Keratinocyte (primary cell): ENCODE measurements around the gene BMP8B. TPM values are rescaled to one million over a fixed set of nuclear protein-coding genes. Genes with fewer than 3 reads are reported as not detected.

Source experiments
- DNase-seq: peaks from one replicate; pipeline ENCODE4 v3.0.0-alpha.2; 2011; ENCODE audit warnings: low read depth, missing footprints, low spot score
- FAIRE-seq: peaks from 2 replicates; lab custom pipeline; 2011; peaks lifted over from hg19 to GRCh38; lab: Jason Lieb, UNC
- H2AFZ ChIP-seq: 2 replicates; pipeline ENCODE4 v1.6.0; 2012; ENCODE audit warnings: low read length, control low read depth, inconsistent platforms; ENCODE audit not compliant: control insufficient read depth
- H3K27ac ChIP-seq: 2 replicates; pipeline ENCODE4 v1.5.1; 2011; ENCODE audit warnings: low read length; ENCODE audit not compliant: control insufficient read depth, insufficient read depth
- H3K27me3 ChIP-seq: 3 replicates; pipeline ENCODE4 v1.6.0; 2011; ENCODE audit warnings: low read length; ENCODE audit not compliant: control insufficient read depth, insufficient read depth; ENCODE audit errors: extremely low read depth
- H3K36me3 ChIP-seq, 2 experiments: 2 replicates in 1 of 2; 3 replicates in 1 of 2; pipeline ENCODE4 v1.5.1; 2011; ENCODE audit warnings: low read length in 2 of 2, mild to moderate bottlenecking in 1 of 2; ENCODE audit not compliant: control insufficient read depth in 2 of 2, insufficient read depth in 2 of 2; ENCODE audit errors: extremely low read depth in 1 of 2
- H3K4me1 ChIP-seq: 3 replicates; pipeline ENCODE4 v1.5.1; 2011; ENCODE audit warnings: low read length; ENCODE audit not compliant: control insufficient read depth, insufficient read depth; ENCODE audit errors: extremely low read depth
- H3K4me2 ChIP-seq: 3 replicates; pipeline ENCODE4 v1.6.0; 2011; ENCODE audit warnings: low read depth, low read length; ENCODE audit not compliant: control insufficient read depth, insufficient read depth; ENCODE audit errors: extremely low read depth
- H3K4me3 ChIP-seq, 3 experiments: fragments of 200-600 bp in 1 of 3; sonication (generic) in 1 of 3; 2 replicates in 2 of 3; 3 replicates in 1 of 3; pipeline ENCODE4 v1.5.1; 2011 to 2016; ENCODE audit warnings: low read length in 3 of 3, mild to moderate bottlenecking in 3 of 3, control low read depth in 2 of 3, inconsistent platforms in 1 of 3, low read depth in 1 of 3, mixed read lengths in 1 of 3, mixed run types in 1 of 3, moderate library complexity in 1 of 3; ENCODE audit not compliant: control insufficient read depth in 2 of 3, insufficient read depth in 2 of 3; ENCODE audit errors: extremely low read depth in 1 of 3
- H3K79me2 ChIP-seq: 2 replicates; pipeline ENCODE4 v1.6.0; 2012; ENCODE audit warnings: low read length; ENCODE audit not compliant: control insufficient read depth, insufficient read depth
- H3K9ac ChIP-seq: 3 replicates; pipeline ENCODE4 v1.6.0; 2011; ENCODE audit warnings: low read length; ENCODE audit not compliant: control insufficient read depth, insufficient read depth; ENCODE audit errors: extremely low read depth
- H3K9me1 ChIP-seq: 3 replicates; pipeline ENCODE4 v1.6.0; 2011; ENCODE audit warnings: low read length; ENCODE audit not compliant: control insufficient read depth, insufficient read depth; ENCODE audit errors: extremely low read depth
- H3K9me3 ChIP-seq: 2 replicates; pipeline ENCODE4 v1.5.1; 2012; ENCODE audit warnings: low read depth, low read length; ENCODE audit not compliant: control insufficient read depth
- H4K20me1 ChIP-seq: 3 replicates; pipeline ENCODE4 v1.6.0; 2011; ENCODE audit warnings: low read length; ENCODE audit not compliant: control insufficient read depth, insufficient read depth; ENCODE audit errors: extremely low read depth
- EZH2 ChIP-seq: IDR thresholded peaks from one replicate; pipeline ENCODE4 v1.6.1; 2012; ENCODE audit warnings: inconsistent platforms, mild to moderate bottlenecking, low read length, moderate library complexity
- dilution Hi-C: fragments of 300-500 bp; cut with MboI; formaldehyde crosslinking; loops from one replicate; pipeline ENCODE4 v1.7.0; 2020; ENCODE audit warnings: low sequenced_read_pairs; ENCODE audit not compliant: extremely low pct_ligation_motif_present
- polyA plus RNA-seq, 5 experiments: library from polyadenylated mRNA; depleted of rRNA in 3 of 5; stranded (reverse) in 3 of 5; stranded (forward) in 1 of 5; unstranded in 1 of 5; fragments of >200 nt; gene quantifications; 1 replicate in 1 of 5; 2 replicates in 3 of 5; 3 replicates in 1 of 5; pipeline versions ENCODE4 v1.2.1 to v1.2.3, GENCODE V29; 2011 to 2012; ENCODE audit warnings: missing spikeins in 2 of 5, low read depth in 1 of 5, low replicate concordance in 1 of 5
- TF ChIP-seq, protein P1 (sequence below), 3 experiments: IDR thresholded peaks in 1 of 3; conservative IDR thresholded peaks in 1 of 3; optimal IDR thresholded peaks in 1 of 3; 2 replicates in 2 of 3; 3 replicates in 1 of 3; pipeline versions ENCODE3 to v1.5.1; 2011; ENCODE audit warnings: low read length in 3 of 3, mild to moderate bottlenecking in 3 of 3, moderate library complexity in 2 of 3, control low read depth in 1 of 3, inconsistent platforms in 1 of 3; ENCODE audit not compliant: insufficient read depth in 2 of 3; ENCODE audit errors: extremely low read depth in 1 of 3

Gene BMP8B
- polyA plus RNA-seq, 1 donor (not counting 4 experiments of a cell fraction or from before 2014, with no cell fraction given), result 0.04 TPM

DNA sequence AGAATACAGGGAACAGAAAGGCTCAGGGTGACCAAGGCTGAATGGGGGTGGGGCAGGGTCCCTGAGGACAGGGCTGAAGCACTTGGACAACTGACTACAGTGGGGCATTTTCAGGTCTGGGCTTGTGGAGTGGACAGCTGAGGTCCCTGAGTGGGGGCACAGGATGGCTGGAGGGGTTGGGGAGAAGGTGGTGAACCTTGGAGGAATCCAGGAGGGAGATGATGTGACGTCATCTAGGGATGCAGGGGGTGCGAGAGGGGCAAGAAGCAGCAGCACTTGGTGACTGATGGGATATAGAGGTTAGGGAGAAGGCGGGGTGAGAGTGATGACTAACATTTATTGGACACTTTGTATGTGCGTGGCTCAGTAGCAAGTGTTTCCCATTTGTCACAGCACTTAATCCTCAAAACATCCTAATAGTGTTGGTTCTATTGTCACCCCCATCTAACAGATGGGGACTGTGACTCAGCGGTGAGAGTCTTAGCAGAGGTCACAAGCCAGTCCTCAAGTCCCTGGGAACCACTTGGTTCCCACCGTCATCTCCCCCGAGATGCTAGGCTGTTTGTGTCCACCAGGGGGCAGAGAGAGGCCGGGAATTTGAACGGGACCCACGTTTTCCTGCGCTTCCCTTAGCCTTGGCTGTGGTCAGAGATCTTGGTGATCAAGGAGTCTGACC, 27.9 kb upstream of the BMP8B start:
- TF ChIP-seq, protein P1, sequence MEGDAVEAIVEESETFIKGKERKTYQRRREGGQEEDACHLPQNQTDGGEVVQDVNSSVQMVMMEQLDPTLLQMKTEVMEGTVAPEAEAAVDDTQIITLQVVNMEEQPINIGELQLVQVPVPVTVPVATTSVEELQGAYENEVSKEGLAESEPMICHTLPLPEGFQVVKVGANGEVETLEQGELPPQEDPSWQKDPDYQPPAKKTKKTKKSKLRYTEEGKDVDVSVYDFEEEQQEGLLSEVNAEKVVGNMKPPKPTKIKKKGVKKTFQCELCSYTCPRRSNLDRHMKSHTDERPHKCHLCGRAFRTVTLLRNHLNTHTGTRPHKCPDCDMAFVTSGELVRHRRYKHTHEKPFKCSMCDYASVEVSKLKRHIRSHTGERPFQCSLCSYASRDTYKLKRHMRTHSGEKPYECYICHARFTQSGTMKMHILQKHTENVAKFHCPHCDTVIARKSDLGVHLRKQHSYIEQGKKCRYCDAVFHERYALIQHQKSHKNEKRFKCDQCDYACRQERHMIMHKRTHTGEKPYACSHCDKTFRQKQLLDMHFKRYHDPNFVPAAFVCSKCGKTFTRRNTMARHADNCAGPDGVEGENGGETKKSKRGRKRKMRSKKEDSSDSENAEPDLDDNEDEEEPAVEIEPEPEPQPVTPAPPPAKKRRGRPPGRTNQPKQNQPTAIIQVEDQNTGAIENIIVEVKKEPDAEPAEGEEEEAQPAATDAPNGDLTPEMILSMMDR (optimal IDR thresholded peaks at IDR 0.05 in 1 of 3, IDR thresholded peaks at IDR 0.05 in 1 of 3, conservative IDR thresholded peaks at IDR 0.05 in 1 of 3; ENCODE audit: extremely low read depth in 1 of 3, insufficient read depth in 2 of 3, low read length in 3 of 3), result peak; percentile 81 to 87 (median 81)
- TF ChIP-seq EZH2, result no peak
- DNase-seq (no peak), FAIRE-seq (peak; percentile 97)
- Histone ChIP-seq H3K9me1 (no peaks in the 10 kb centered on the region), H3K27ac (peak overlapping the region; percentile 64), H2AFZ (no peak overlapping the region), H3K9ac (peak overlapping the region; percentile 50), H3K4me2 (peak overlapping the region; percentile 20), H3K27me3 (no peaks in the 10 kb centered on the region), H3K4me3 (no peak overlapping the region), H3K4me1 (peaks cover 16% of the 10 kb centered on the region), H3K36me3 (no peaks in the 10 kb centered on the region), H3K79me2 (no peaks in the 10 kb centered on the region), H3K9me3 (no peaks in the 10 kb centered on the region), H4K20me1 (no peaks in the 10 kb centered on the region)
- dilution Hi-C loops, result no loop called here

DNA sequence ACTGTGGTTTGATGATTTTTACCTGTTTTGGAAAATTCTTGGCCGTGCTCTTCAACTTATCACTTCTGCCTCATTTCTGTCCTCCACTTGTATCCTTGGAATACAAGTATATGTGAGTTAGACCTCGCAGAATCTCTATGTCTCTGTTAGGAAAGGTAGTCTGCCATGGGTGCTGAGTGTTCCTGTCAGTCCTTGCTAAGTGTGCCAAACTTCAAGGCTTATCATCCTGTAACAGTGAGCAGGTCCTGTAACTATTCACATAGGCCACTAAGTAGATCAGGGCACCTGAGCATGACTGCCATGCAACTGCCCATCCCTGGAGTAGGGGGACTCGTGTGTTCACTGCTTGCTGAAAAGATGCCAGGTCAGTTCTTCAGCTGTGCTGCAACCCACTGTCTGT, 24.2 kb upstream of the BMP8B start:
- no peak for FAIRE-seq

More for the DNA sequence above, 24.2 kb upstream of the BMP8B start:
- no peak for DNase-seq
- Histone ChIP-seq H2AFZ (no peak overlapping the region), H3K9ac (no peak overlapping the region), H3K27me3 (no peaks in the 10 kb centered on the region), H3K4me2 (no peak overlapping the region), H3K9me3 (no peaks in the 10 kb centered on the region), H4K20me1 (no peaks in the 10 kb centered on the region), H3K9me1 (no peaks in the 10 kb centered on the region), H3K27ac (no peak overlapping the region), H3K79me2 (no peaks in the 10 kb centered on the region), H3K36me3 (no peaks in the 10 kb centered on the region), H3K4me3 (no peak overlapping the region), H3K4me1 (peaks cover 8% of the 10 kb centered on the region)
- dilution Hi-C loops, result no loop called here
- no peak for TF ChIP-seq EZH2
- TF ChIP-seq, protein P1 (optimal IDR thresholded peaks at IDR 0.05 in 1 of 3, IDR thresholded peaks at IDR 0.05 in 1 of 3, conservative IDR thresholded peaks at IDR 0.05 in 1 of 3; ENCODE audit: extremely low read depth in 1 of 3, insufficient read depth in 2 of 3, low read length in 3 of 3), result no peak
